Endothelial cell (in vitro differentiated cells): ENCODE measurements around the gene EVL. TPM values are rescaled to one million over a fixed set of nuclear protein-coding genes. Genes with fewer than 3 reads are reported as not detected.
A peak's percentile ranks its signal among the peaks of the same experiment; 100 is the strongest.

Source experiments
- DNase-seq: peaks from one replicate; pipeline ENCODE4 v3.0.0; 2021; ENCODE audit warnings: low spot score
- H3K27ac Mint-ChIP-seq: one replicate; pipeline ENCODE4 v1.8.0; 2021; ENCODE audit warnings: mixed read lengths, inconsistent platforms; ENCODE audit not compliant: unreplicated experiment
- H3K27me3 Mint-ChIP-seq: one replicate; pipeline ENCODE4 v1.8.0; 2021; ENCODE audit warnings: mild to moderate bottlenecking, moderate library complexity, mixed read lengths, inconsistent platforms; ENCODE audit not compliant: unreplicated experiment
- H3K36me3 Mint-ChIP-seq: one replicate; pipeline ENCODE4 v1.8.0; 2021; ENCODE audit warnings: mild to moderate bottlenecking, low read depth, mixed read lengths, inconsistent platforms; ENCODE audit not compliant: unreplicated experiment
- H3K4me1 Mint-ChIP-seq: one replicate; pipeline ENCODE4 v1.8.0; 2021; ENCODE audit warnings: mild to moderate bottlenecking, mixed read lengths, inconsistent platforms; ENCODE audit not compliant: unreplicated experiment
- H3K4me3 Mint-ChIP-seq: one replicate; pipeline ENCODE4 v1.8.0; 2021; ENCODE audit warnings: mild to moderate bottlenecking, mixed read lengths, inconsistent platforms; ENCODE audit not compliant: unreplicated experiment
- H3K9me3 Mint-ChIP-seq: one replicate; pipeline ENCODE4 v1.8.0; 2021; ENCODE audit warnings: mixed read lengths, inconsistent platforms; ENCODE audit not compliant: unreplicated experiment
- total RNA-seq: library from RNA; stranded (reverse); fragmentation: NEBNext Ultra II Directional; extraction: Animal tissue kit (Norgen Biotek cat#: 25700); gene quantifications from one replicate; pipeline ENCODE4 v1.2.1, GENCODE V29; 2021; ENCODE audit not compliant: unreplicated experiment
- TF ChIP-seq, protein P1 (sequence below): fragments of 200-600 bp; sonication (generic); IDR thresholded peaks from one replicate; pipeline ENCODE4 v1.5.0; 2021; ENCODE audit warnings: antibody characterized with exemption; ENCODE audit not compliant: unreplicated experiment

EVL gene
- total RNA-seq, 1 donor from 2014 or later = 142 TPM

- no peaks in the 10 kb centered on the region for H3K9me3 Mint-ChIP-seq
- no peak for DNase-seq
- TF ChIP-seq, protein P1, sequence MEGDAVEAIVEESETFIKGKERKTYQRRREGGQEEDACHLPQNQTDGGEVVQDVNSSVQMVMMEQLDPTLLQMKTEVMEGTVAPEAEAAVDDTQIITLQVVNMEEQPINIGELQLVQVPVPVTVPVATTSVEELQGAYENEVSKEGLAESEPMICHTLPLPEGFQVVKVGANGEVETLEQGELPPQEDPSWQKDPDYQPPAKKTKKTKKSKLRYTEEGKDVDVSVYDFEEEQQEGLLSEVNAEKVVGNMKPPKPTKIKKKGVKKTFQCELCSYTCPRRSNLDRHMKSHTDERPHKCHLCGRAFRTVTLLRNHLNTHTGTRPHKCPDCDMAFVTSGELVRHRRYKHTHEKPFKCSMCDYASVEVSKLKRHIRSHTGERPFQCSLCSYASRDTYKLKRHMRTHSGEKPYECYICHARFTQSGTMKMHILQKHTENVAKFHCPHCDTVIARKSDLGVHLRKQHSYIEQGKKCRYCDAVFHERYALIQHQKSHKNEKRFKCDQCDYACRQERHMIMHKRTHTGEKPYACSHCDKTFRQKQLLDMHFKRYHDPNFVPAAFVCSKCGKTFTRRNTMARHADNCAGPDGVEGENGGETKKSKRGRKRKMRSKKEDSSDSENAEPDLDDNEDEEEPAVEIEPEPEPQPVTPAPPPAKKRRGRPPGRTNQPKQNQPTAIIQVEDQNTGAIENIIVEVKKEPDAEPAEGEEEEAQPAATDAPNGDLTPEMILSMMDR = no peak
- no peaks in the 10 kb centered on the region for H3K36me3 Mint-ChIP-seq
- H3K27ac Mint-ChIP-seq = no peak overlapping the region
- H3K27me3 Mint-ChIP-seq = peaks cover 6% of the 10 kb centered on the region
- H3K4me3 Mint-ChIP-seq = no peak overlapping the region
- H3K4me1 Mint-ChIP-seq = peaks cover 50% of the 10 kb centered on the region
These were observed 11.4 kb downstream of the EVL start for GRCh38 chr14:100076606-100077005.

DNA sequence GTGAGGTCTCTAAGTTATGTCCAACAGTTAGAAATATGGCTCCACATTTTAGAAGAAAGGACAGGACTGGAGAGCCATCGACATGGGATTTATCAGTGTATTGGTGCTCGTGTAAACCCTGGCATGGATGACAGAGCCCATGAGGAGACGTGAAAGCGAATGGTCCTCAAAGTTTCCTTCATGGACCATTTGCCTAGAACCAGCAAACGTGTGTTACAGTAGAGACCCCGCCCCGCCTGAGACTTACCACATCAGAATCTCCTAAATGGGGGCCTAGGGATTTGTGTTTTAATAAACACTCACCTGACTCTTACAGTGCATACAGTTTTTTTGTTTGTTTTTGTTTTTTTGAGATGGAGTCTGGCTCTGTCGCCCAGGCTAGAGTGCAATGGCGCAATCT lies 12.2 kb downstream of the EVL start:
- DNase-seq = no peak
- Mint-ChIP-seq H3K4me1 (peaks cover 57% of the 10 kb centered on the region), H3K27me3 (peaks cover 9% of the 10 kb centered on the region), H3K9me3 (no peaks in the 10 kb centered on the region), H3K27ac (no peak overlapping the region), H3K36me3 (no peaks in the 10 kb centered on the region), H3K4me3 (no peak overlapping the region)
- TF ChIP-seq, protein P1 = no peak

DNA sequence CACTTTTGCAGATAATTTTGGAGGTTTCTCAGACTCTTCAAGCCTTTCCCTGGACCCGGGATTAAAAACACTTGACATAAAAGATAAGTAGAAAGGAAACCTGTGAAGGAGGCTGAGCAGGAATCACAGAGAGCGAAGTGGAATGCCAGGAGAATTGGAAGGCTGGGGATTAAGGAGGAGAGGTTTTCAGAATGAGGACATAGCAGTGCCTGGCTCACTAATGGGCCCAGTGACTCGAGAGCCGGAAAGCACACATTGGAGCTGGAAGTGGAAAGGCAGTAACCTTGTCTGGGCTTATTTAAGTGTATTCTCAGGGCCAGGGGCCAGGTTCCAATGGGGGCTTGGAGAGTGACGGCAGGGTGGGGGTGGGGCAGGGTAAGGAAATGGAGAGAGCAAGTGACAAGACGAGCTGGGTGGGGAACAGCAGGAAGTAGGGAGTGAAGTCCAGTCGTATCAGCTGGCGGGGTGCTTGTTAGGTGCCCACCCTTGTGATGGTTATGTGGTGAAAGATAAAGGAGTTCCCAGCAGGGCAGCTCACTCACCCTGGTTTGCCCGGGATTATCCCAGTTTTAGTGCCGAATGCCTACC lies 13.1 kb downstream of the EVL start:
- Mint-ChIP-seq H3K4me1 (peaks cover 49% of the 10 kb centered on the region), H3K9me3 (no peaks in the 10 kb centered on the region), H3K36me3 (no peaks in the 10 kb centered on the region), H3K27ac (peak overlapping the region; percentile 20), H3K27me3 (peaks cover 10% of the 10 kb centered on the region), H3K4me3 (no peak overlapping the region)
- TF ChIP-seq, protein P1 = no peak
- no peak for DNase-seq

DNA sequence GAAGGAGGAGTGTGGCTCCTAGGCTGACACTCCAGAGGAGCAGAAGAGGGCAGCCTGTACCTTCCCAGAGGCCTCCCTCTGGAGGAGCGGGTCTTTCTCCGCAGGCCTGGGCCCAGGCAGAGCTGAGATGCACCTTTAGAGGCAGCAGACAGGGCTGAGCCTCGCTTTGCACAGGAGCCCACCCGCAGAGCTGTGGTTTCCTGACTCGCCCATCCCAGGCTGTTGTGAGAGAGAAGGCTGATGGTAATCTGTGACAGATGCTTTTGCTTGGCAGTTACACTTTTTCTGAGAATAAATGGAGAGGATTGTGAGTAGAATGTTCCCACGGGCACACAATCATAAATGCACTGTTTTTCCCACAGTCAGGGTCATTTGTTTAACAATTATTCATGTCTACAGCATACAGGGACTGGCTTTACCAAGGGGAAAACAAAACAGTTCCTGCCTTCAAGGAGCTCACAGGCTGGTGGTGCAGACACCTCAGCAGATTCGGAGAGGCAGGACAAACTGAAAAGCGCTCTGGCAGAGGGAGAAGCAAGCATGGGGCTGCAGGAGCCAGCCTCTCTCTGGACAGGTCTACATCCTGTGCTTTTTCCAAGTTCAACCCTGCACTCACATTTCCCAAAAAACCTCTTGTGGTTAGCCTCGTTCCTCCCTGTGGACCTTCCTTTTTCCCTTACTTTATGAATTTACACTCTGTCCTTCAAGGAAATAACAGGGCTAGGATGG lies 13.9 kb downstream of the EVL start:
- H3K4me3 Mint-ChIP-seq = no peak overlapping the region
- no peaks in the 10 kb centered on the region for H3K36me3 Mint-ChIP-seq
- DNase-seq = no peak
- TF ChIP-seq, protein P1 = no peak
- peaks cover 47% of the 10 kb centered on the region for H3K4me1 Mint-ChIP-seq
- peaks cover 10% of the 10 kb centered on the region for H3K27me3 Mint-ChIP-seq
- H3K9me3 Mint-ChIP-seq = no peaks in the 10 kb centered on the region
- H3K27ac Mint-ChIP-seq = peak overlapping the region; percentile 49

GRCh38 chr14:100079726-100080005 lies 14.4 kb downstream of the EVL start:
- H3K4me3 Mint-ChIP-seq = no peak overlapping the region
- H3K36me3 Mint-ChIP-seq = no peaks in the 10 kb centered on the region
- peaks cover 42% of the 10 kb centered on the region for H3K4me1 Mint-ChIP-seq
- H3K27me3 Mint-ChIP-seq = peaks cover 10% of the 10 kb centered on the region
- no peak overlapping the region for H3K27ac Mint-ChIP-seq
- DNase-seq = no peak
- no peaks in the 10 kb centered on the region for H3K9me3 Mint-ChIP-seq
- TF ChIP-seq, protein P1 = no peak
